ENCODE measurements around the gene PHKG2.
"Not testable (repeated sequence)": the region's sequence is repeated elsewhere in the genome, so short reads cannot be mapped to it uniquely, and the experiment has no call there.

Gene PHKG2, protein sequence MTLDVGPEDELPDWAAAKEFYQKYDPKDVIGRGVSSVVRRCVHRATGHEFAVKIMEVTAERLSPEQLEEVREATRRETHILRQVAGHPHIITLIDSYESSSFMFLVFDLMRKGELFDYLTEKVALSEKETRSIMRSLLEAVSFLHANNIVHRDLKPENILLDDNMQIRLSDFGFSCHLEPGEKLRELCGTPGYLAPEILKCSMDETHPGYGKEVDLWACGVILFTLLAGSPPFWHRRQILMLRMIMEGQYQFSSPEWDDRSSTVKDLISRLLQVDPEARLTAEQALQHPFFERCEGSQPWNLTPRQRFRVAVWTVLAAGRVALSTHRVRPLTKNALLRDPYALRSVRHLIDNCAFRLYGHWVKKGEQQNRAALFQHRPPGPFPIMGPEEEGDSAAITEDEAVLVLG

DNA sequence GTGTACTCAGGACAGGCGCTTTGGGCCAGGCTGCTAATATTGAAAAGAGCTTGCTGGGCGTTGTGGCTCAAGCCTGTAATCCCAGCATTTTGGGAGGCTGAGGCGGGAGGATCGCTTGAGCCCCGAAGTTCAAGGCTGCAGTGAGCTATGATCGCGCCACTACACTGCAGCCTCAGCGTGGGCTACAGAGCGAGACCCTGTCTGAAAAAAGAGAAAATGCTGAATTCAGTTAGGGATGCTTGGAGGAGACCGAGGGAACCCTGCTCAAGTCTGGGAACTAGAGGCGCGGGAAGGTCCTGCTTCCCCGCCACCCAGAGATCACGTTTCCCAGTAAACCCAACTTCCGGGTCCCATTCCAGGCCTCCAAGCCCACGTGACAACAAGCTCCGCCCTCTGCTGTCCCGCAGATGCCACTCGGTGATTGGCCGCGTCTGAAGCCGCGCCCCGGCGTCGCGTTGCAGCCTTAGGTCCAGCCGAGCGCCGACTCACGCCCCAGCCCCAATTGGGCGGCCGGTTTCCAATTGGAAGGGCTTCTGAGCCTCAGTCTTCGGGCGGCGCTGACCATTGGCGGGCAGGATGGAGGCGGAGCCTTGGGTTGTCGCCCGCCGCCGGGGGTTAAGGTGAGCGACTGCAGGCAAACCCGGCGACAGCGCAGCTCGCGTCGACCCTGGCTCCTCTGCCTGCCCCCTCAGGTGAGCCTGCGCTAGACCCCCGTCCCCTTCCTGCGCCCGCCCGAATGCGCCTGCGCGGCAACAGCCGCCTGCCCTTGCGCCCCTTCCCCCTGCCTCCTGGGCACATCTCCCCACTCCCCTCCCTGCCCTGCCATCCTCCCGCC lies at the start of gene PHKG2:
Gene PHKG2, plus strand, starts transcription at position 627 of the 835 bp plus-strand sequence. CDS start 396 bp downstream, outside the sequence.
- DNase-seq = peak; percentile 98

DNA sequence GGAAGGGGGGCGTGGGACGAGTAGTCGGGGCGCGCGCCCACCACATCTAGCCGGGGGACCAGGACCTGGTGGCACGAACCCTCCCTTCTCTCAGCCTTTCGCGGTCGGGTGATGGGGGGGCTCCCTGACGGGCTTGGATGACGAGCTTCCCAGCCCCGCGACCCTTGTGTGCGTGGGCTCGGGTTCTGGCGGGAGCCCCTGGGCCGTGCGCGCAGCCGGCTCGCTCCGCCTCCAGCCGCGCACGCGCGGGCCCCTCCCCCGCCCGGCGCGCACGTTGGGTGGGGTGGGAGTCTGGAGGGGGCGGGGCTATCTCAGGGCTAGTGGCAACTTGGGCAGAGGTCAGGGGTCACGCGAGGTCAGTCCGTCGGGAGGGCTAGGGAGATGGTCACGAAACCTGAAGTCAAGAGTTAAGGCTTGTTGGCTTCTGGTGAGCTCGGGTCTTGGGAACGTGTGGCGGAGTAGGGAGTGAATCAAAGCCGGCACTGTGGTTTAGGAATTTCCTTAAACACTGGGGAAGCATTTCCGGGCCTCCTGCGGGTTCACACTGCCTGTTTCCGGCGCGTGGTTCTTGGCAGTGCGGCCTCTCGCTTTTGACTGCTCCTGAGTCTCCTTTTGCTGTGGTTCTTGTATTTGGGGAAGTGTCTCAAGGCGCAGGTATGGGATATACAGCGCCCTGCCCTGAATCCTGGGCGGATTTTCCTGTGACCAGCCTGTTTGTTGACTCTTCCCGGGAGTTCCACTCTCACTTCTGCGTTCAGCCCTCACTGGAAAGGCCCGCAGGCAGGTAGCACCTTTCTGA lies 49.2 kb upstream of the PHKG2 start, which contains the start of gene SRCAP:
Gene SRCAP, plus strand, starts transcription at position 356 of the 799 bp plus-strand sequence. CDS start 1,654 bp downstream, outside the sequence.
- peak; percentile 72 for DNase-seq

DNA sequence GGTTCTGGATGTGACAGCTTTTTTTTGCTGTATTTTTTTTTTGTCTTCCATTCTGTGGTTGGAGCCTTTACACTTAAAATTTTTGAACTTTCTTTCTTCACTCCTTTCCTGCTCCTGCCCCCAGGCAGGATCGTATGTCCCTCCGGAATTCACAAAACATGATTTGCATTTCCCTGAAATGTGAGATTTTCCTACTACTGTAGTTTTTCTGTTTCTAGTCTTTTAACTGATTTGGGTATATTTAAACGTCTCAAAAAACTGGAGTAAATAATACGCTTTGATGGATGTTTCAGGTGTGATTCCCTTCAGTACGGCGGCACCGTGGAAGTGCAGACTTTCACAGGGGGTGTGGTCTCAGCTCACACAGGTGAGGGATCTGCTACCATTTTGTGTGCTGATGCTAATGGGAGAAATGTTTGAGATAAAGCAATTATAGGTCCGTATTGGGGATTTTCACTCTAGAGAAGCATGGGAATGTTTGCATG lies 48.6 kb upstream of the PHKG2 start:
- DNase-seq = no peak

DNA sequence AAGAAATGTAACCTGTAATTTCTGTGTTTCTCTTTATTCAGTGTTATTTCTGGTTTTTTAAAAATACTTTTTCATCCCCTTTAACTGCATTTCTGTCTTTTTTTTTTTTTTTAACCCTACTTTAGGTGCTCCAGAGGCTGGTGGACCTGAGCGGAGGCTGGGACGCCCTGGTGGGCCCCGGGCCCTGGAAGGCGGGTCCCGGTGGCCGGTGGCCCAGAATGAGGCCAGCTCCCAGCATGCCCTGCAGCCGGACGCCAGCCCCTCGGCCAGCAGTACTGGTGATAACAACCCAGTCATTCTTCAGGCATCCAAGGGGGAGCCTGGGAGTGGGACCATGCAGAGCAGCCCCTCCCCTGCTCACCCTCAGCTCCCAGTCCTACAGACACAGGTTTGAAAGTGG lies 47.7 kb upstream of the PHKG2 start:
- no peak for DNase-seq

DNA sequence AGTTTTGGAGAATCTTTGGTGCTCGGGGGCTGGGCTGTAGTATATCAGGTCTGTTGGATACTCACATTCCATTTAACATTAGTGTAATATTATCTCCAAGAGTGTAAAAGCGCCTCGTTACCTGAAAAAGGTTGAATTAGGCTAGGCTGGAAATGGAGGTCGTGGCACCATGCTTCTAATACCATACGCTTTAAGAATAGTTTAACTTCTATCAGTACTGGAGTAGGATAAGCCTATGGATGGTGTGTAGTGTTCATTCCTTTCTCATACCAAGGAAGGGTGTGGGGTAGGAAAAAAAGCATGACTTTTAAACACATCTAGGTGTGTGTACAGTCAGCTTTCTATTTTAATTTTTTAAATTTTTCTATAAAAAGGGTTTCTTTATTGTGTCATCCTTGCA lies 47.3 kb upstream of the PHKG2 start:
- DNase-seq = no peak

DNA sequence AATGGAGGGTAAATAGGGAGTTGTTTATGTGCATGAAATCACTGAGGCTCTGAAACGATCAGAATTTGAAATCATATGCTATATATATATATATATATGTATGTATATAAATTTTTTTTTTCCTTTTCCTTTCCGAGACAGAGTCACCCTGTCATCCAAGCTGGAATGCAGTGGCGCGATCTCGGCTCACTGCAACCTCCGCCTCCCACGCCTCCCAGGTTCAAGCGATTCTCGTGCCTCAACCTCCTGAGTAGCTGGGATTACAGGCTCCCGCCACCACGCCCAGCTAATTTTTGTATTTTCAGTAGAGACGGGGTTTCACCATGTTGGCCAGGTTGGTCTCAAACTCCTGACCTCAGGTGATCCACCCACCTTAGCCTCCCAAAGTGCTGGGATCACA lies 45.2 kb upstream of the PHKG2 start:
- not testable (repeated sequence) for DNase-seq

DNA sequence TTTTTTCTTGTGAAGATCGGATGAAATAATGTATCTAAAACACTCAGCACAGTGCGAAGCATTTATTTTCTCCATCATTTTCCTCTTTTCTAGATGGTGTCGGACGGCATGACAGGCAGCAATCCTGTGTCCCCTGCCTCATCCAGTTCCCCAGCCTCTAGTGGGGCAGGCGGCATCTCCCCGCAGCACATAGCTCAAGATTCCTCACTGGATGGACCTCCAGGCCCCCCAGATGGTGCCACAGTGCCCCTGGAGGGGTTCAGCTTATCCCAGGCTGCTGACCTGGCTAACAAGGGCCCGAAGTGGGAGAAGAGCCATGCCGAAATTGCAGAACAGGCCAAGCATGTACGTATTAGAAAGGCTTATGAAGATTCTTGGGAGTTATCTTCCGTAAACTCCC lies 44.3 kb upstream of the PHKG2 start:
- no peak for DNase-seq

DNA sequence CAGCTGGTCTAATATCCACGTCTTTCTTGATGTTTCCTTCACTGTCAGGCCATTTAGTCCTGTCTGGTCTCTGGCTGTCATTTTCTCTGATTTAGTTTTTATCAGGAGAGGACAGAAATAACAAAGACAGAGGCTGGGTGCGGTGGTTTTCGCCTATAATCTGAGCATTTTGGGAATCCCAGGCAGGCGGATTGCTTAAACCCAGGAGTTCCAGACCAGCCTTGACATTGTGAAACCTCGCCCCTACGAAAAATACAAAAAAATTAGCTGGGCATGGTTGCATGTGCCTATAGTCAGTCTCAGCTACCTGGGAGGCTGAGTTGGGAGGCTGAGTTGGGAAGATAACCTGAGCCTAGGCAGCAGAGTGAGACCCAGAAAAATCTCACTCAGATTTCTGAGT lies 42.2 kb upstream of the PHKG2 start:
- no peak for DNase-seq

DNA sequence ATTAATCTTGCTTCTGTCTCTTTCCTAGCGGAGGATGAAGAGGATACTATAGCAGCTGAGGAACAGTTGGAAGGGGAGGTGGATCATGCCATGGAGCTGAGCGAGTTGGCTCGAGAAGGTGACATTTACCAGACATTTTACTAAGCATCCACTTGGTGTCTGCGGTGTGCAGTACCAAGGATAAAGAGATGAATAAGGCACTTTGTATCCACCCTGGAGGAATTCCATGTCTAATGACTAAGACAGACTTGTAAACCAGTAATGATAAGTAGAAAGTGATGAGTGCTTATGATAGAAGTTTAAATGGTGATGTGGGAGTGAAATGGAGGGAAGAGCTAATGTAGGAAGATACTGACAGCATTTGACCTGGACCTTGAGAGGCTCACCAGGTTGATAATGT lies 37.3 kb upstream of the PHKG2 start:
- no peak for DNase-seq

DNA sequence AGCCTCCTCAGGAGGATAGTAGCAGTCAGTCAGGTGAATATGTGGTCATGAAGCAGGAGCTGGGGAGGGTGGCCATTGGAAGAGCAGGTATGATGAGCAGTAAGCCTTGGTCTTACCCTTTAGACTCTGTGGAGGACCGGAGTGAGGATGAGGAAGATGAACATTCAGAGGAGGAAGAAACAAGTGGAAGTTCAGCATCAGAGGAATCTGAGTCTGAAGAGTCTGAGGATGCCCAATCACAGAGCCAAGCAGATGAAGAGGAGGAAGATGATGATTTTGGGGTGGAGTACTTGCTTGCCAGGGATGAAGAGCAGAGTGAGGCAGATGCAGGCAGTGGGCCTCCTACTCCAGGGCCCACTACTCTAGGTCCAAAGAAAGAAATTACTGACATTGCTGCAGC lies 36.5 kb upstream of the PHKG2 start:
- DNase-seq = no peak

DNA sequence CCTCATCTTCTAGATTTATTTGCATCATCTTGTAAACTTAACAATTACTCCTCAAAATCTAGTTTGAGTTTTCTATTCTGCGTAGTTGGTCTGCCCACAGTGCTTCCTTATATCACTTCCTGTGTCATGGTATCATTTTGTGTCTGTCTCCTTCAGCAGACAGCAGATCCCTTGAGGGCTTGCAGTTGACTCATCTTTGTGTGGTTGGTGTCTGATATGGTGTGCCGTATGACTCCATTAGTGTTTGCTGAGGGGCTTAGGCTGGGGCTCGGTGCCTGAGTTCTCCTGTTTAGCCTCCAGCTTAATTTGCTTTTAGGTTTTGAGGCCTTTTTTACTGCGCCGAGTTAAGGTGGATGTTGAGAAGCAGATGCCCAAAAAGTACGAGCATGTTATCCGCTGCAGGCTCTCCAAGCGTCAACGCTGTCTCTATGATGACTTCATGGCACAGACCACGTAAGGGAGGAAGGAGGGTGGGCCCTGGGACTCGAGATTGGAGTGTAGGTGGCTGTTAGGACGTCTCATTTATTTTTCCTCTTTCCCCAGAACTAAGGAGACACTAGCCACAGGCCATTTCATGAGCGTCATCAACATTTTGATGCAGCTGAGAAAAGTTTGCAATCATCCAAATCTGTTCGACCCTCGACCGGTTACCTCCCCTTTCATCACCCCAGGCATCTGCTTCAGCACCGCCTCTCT lies 32.3 kb upstream of the PHKG2 start:
- no peak for DNase-seq

DNA sequence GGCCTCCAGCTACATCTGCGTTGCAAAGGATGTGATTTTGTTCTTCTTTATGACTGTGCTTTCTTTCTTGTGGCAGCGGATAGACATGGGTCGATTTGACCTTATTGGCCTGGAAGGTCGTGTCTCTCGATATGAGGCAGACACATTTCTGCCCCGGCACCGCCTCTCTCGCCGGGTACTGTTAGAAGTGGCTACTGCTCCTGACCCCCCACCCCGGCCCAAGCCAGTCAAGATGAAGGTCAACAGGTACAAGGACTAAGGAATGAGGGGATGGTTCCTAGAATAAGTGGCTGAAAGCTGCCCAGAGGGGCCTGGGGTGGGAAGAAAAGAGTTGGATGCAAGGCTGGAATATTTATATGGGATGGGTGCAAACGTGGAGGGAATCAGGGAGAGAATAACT lies 28.1 kb upstream of the PHKG2 start:
- no peak for DNase-seq

DNA sequence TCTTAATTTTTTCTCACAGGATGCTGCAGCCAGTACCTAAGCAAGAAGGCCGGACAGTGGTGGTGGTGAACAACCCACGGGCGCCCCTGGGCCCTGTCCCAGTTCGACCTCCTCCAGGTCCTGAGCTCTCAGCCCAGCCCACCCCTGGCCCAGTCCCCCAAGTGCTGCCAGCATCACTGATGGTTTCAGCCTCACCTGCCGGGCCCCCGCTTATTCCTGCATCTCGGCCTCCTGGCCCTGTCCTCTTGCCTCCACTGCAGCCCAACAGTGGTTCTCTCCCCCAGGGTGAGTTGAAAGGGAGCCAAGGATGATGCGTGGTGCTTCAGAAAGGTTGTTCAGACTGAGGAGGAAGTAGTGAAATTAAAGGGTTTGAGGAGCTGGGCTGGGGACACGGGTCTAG lies 27.5 kb upstream of the PHKG2 start:
- DNase-seq = no peak

DNA sequence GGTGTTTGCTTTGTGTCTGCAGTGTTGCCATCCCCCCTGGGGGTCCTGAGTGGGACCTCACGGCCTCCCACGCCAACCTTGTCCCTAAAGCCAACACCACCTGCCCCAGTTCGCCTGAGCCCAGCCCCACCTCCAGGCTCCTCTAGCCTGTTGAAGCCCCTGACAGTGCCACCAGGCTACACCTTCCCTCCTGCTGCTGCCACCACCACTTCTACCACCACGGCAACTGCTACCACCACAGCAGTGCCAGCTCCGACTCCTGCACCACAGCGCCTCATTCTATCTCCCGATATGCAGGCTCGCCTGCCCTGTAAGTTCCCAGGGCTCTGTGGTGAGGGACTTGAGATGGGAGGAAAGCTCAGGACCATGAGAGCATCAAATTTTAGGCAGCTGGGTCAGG lies 27.1 kb upstream of the PHKG2 start:
- DNase-seq = no peak

DNA sequence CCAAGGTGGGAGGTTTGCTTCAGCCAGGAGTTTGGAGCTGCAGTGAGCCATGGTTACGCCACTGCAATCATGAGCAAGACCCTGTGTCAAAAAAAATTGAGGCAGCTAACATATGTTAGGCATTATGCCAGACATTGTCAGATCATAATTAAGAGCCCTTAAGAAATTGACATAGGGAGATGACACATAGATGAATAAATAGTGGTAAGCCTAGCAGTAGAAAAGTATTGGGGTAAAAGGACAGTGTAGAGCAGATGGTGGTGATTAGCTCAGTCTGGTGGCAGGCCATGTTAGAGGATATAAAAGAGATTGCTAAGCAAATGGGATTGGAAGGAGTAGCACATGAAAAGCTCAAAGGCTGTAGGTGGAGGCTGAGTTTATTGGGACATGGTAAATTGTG lies 26.6 kb upstream of the PHKG2 start:
- DNase-seq = no peak

DNA sequence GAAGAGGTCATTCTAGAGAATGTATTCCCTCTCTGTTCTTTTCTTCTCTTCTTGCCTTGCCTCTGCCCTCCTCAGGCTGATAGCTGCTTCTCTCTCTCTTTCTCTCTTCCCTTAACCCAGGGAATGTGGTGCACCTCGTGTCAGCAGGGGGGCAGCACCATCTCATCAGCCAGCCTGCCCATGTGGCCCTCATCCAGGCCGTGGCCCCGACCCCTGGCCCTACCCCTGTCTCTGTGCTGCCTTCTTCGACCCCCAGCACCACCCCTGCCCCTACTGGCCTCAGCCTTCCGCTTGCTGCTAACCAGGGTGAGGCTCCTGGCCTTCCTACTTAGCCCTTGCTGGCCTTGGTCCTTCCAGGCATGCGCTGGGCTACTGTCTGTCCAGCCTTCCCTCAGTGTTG lies 25.8 kb upstream of the PHKG2 start:
- DNase-seq = no peak

DNA sequence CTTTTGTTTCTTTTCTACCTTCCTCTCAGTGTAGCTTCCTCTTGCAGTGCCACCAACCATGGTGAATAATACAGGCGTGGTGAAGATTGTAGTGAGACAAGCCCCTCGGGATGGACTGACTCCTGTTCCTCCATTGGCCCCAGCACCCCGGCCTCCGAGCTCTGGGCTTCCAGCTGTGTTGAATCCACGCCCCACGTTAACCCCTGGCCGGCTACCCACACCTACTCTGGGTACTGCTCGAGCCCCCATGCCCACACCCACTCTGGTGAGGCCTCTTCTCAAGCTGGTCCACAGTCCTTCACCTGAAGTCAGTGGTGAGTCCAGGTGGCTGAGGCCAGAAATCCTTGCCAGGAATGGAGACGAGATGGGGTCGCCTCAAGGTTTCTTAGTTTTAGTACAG lies 25.3 kb upstream of the PHKG2 start:
- DNase-seq = no peak

DNA sequence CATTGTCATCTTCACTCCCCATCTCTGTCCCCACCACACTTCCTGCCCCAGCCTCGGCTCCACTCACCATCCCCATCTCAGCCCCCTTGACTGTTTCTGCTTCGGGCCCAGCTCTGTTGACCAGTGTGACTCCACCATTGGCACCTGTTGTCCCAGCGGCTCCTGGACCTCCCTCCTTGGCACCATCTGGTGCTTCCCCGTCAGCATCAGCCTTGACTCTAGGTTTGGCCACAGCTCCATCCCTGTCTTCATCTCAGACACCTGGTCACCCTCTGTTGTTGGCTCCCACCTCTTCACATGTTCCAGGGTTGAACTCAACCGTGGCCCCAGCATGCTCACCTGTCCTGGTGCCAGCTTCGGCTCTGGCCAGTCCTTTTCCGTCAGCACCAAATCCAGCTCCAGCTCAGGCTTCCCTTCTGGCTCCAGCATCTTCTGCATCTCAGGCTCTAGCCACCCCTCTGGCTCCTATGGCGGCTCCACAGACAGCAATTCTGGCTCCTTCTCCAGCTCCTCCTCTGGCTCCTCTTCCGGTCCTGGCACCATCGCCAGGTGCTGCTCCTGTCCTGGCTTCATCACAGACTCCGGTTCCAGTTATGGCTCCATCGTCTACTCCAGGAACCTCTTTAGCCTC lies 24.4 kb upstream of the PHKG2 start:
- no peak for DNase-seq

DNA sequence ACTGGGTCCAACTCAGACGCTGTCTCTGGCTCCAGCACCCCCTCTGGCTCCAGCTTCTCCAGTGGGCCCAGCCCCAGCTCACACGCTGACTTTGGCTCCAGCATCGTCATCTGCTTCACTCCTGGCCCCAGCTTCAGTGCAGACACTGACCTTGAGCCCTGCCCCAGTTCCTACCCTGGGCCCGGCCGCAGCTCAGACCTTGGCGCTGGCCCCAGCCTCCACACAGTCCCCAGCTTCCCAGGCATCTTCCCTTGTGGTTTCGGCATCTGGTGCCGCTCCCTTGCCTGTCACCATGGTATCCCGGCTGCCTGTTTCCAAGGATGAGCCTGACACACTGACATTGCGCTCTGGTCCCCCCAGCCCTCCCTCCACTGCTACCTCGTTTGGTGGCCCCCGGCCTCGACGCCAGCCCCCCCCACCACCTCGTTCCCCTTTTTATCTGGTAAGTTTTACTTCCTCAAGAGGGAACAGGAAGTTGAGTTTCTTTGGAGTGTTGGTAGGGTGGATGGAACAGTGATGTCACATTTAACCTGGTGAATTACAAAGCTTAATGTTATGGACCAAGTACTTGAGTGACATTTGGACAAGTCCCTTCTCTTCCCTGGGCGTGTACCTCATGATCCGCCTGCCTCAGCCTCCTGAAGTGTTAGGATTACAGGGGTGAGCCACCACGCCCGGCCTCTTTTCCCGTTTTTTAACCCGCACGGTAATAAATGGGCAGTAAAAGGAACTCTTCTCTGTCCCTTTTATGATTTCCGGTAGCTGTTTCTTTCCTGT lies 23.4 kb upstream of the PHKG2 start:
- no peak for DNase-seq

DNA sequence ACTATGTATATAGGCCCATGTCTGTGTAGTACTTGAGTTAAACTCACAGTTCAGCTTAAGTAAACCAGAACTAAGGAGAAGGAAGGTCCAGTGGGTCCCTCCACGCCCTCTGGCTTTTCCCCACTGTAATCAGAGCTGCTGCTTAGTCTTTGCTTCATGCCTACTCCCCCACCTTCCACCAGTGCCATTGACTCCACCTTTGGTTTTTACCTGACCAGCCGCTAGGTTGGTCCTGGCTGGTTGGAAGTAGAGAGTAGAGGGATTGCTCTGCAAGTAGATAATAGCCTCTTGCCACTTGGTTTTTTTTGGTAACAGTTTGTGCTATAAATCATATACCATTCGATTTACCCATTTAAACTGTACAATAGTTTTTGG lies 22.8 kb upstream of the PHKG2 start:
- DNase-seq = no peak

DNA sequence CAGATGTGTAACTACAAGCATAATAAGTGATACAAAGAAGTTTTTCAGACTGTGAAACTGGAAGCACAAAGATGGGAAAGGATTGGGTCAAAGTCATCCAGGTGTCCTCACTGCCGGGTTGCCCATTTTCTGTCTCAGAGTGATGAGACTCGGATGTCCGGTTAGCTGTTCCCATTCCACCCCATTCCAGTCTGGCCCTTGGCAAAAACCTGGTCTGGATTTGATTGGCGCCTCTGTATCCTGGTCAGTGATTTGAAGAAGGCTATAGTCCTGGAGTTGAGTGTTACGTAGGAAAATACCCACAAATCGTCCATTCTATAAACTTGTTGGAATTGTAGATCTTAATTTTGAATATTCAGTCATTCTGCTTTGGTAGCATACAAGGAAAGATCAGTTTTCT lies 19.9 kb upstream of the PHKG2 start:
- DNase-seq = no peak
